HG02981 (cell line): ENCODE measurements around the gene GRIN2A.

Source experiments
- ATAC-seq: cut with Tn5 transposase; IDR thresholded peaks from one replicate; pipeline ENCODE4 v1.9.1; 2021; ENCODE audit warnings: mild to moderate bottlenecking, moderate library complexity; ENCODE audit not compliant: unreplicated experiment

Gene GRIN2A

GRCh38 chr16:10090816-10091215 is 91.4 kb downstream of the GRIN2A start:
- ATAC-seq: no peak

DNA sequence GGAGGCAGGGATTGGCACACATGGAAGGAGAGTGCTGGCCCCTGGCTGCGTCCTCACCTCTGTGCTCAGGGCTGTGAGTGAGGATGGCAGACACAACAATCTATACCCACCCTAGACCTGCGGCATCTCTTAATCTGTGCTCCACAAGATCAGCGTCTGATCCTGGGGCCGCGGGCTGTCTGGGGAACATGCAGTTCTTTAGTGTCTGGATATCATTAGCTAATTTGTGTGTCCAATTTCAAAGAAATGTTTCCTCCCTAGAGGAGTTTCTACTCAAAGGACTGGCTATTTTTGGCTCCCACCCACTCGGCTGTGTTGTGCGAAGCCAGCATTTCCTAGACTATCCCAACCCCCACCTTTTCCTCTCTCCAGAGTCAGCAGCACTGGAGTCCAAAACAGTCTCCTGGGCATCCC is 93.8 kb downstream of the GRIN2A start:
- ATAC-seq: no peak

GRCh38 chr16:10087151-10087550 is 95.1 kb downstream of the GRIN2A start:
- no peak for ATAC-seq

DNA sequence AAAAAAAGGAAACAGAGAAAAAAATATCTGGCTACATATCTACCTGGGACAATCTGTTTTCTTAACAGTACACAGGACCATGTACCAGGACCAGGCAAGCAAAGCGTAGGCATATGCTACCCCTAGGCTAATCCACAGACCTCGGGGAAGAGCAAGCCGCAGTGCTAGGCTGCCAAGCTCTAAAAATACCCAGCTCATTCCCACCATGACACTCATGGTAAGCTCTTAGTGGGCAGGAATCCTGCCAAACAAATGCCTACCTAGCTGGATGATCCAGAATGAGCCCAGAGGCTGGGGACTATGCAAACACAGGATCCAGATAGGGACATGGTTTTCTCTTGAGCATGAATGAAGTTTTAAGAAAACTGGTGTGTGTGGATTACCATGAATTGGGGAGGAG is 95.6 kb downstream of the GRIN2A start:
- ATAC-seq: no peak

GRCh38 chr16:10085078-10085798 is 97.0 kb downstream of the GRIN2A start:
- ATAC-seq: no peak

GRCh38 chr16:10083301-10083700 is 98.9 kb downstream of the GRIN2A start:
- no peak for ATAC-seq

- no peak for ATAC-seq
Observed at GRCh38 chr16:10081201-10081940, 100.9 kb downstream of the GRIN2A start.

DNA sequence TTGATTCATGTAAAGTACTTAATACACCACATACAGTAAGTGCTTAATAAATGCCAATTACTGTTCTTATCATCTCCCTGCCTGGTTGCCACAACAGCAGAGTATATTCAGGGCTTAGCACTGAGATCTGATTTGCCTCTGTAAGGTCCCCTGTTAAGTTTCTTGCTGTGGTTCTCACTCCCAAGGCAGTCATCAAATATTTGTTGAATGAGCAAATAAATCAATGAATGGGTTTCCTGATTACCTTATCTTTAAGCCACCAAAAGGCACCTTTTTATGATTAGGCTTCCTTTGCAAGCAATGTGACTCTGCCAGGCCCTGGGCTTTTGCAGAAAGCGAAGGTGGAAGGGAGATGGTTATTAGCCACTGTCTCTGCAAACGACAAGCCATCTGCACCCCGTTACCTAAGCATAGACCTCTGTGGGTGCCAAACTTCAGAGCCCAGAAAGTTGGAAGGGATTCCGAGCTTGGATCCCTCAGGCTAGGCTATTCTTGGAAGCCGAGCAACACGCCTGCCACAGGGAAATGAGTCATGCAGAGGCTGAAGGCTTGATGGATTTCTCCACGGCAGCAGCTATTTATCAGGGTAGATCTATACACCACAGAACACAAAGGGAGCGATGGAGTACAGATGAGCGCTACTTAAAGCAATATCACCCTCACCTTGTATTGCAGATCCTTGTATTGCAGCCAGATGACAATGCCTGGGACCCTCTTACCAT is 102.0 kb downstream of the GRIN2A start:
- ATAC-seq: no peak

GRCh38 chr16:10078541-10078949 is 103.7 kb downstream of the GRIN2A start:
- ATAC-seq: no peak

- no peak for ATAC-seq
Observed at GRCh38 chr16:10077861-10078260, 104.4 kb downstream of the GRIN2A start.

- no peak for ATAC-seq
Observed at GRCh38 chr16:10076037-10076436, 106.2 kb downstream of the GRIN2A start.

DNA sequence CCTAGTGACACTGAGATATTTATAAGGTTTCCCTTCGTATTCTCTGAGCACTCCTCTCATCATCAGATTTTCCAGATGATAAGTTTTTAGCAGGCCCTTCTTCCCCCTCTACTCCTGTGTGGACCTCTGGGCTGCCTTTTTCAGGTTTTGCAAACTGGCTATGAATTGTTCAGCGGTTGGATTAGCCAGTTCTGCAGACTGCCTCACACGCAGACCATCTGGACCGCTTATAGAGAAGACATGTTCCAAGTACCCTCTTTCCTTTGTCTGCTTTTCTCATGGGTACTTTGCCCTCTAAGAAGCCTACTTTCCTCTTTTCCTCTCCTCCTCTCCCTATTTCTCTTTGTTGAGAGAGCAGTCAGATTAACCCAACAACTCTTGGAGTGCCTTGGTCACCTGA is 111.6 kb downstream of the GRIN2A start:
- no peak for ATAC-seq

GRCh38 chr16:10069374-10069773 is 112.9 kb downstream of the GRIN2A start:
- ATAC-seq: no peak

DNA sequence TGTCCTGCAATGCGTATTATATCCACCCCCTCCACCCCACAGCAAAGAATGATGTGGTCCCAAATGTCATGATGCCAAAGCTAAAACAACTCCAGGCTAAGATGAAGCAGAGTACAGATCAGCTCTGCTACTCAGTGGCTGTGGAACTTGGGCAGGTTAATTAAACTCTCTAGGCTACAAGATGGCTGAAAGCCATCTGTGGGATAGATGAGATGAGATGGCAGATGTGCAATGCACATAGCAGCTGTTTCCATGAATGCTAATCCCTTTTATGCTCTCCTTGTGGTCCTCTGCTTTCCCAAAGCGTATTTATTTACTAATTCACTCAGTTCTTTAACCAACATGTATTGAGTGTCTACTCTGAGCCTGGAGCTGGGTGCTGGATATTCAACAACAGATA is 114.4 kb downstream of the GRIN2A start:
- ATAC-seq: no peak

DNA sequence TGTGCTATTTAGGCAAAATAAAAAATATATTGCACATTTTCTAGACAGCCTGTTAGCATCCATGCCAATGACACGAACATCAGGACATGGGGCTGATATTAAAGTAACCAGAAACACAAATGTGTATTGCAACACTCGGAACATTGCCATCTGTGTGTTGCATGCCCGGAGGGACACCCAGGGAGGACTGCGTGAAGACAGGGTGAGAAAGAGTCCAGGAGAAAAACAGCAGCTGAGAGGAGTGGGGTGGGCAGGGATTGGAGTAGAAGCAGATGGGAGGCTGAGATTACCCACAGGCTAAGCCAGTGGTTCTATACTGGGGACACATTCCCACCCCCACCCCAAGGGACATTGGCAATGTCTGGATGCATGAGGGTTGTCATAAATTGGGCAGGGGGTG is 114.8 kb downstream of the GRIN2A start:
- no peak for ATAC-seq

DNA sequence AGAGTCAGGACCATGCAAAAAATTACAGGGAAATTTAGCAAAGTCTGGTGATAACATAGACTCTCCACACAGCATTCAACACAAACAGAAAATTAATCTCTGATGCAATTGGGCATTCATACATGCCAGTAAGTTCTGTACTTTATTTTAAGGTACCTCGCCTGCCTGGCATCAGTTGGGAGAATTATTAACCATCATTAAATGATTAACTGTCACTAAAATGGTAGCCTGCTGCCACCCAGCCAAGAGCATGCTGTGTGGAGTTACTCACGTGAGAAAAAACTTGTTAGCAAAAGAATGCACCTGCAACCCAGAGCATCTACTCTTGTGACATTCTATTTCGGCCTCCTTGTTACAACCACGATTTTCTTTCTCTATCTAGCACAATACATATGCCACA is 117.2 kb downstream of the GRIN2A start:
- no peak for ATAC-seq

GRCh38 chr16:10048850-10049249 is 133.4 kb downstream of the GRIN2A start:
- ATAC-seq: no peak

- ATAC-seq: no peak
Observed at GRCh38 chr16:10045947-10046346, 136.3 kb downstream of the GRIN2A start.

- no peak for ATAC-seq
Observed at GRCh38 chr16:10045291-10045775, 136.9 kb downstream of the GRIN2A start.

DNA sequence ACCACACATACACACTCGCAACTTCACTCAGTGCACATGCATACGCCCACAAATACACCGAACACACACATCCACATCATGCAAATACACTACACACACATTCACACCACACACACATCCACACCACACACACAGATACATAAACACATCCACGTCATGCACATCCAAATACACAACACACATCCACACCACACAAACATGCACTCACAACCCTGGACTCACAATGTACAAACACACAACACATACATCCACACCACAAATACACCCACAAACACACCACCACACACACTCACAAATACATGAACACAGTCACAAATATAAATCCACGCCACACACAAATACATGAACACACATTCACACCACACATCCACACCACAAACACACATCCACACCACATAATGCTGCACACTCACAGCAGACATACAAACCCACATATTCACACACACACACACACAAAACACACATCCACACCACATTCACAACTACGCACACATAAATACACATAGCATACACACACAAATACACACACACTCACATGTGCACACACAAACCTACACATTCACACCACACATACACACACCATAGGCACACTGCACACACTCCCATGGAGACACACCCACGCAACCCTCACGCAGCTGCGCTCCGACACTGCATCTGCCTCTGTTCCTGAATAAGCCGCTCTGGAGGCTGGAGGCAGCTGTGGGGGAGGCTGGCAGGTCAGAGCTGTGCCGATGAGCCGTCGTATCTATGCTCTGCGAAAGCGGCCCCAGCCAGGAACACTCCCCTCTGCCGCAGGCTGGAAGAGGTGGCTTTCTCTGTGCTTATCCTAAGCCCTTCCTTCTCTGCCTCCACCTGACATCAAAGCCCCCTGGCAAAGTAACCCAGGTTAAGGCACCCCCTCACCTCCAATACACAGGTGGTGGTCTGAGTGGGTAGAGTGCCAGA is 141.8 kb downstream of the GRIN2A start:
- no peak for ATAC-seq
